H9 (cell line): ENCODE results near the gene OR9K2. TPM values are rescaled to one million over a fixed set of nuclear protein-coding genes. Genes with fewer than 3 reads are reported as not detected.
"Not testable (repeated sequence)": the region's sequence is repeated elsewhere in the genome, so short reads cannot be mapped to it uniquely, and the experiment has no call there.

ENCODE experiments used
- DNase-seq: peaks from one replicate; pipeline ENCODE4 v3.0.0-alpha.2; 2017
- H2AFZ ChIP-seq: one replicate; pipeline ENCODE4 v1.6.1; 2013; ENCODE audit warnings: mild to moderate bottlenecking, low read length, control low read depth, moderate library complexity
- H2AK5ac ChIP-seq: 2 replicates; pipeline ENCODE4 v1.6.1; 2013; ENCODE audit warnings: low read length, control low read depth, mixed read lengths; ENCODE audit not compliant: insufficient read length
- H2BK120ac ChIP-seq: one replicate; pipeline ENCODE4 v1.6.1; 2013; ENCODE audit warnings: low read depth, mild to moderate bottlenecking, low read length, control low read depth, inconsistent platforms; ENCODE audit not compliant: poor library complexity, severe bottlenecking
- H2BK12ac ChIP-seq: 2 replicates; pipeline ENCODE4 v1.6.1; 2013; ENCODE audit warnings: low read length, control low read depth, mixed read lengths, low read depth; ENCODE audit not compliant: insufficient read length
- H2BK15ac ChIP-seq: 2 replicates; pipeline ENCODE4 v1.6.1; 2013; ENCODE audit warnings: low read depth, low read length, control low read depth
- H2BK20ac ChIP-seq: one replicate; pipeline ENCODE4 v1.6.1; 2013; ENCODE audit warnings: low read depth, mild to moderate bottlenecking, low read length, control low read depth, inconsistent platforms; ENCODE audit not compliant: poor library complexity, severe bottlenecking
- H2BK5ac ChIP-seq: 2 replicates; pipeline ENCODE4 v1.6.1; 2013; ENCODE audit warnings: low read length, control low read depth, mixed read lengths; ENCODE audit not compliant: insufficient read length
- H3K14ac ChIP-seq: 2 replicates; pipeline ENCODE4 v1.6.1; 2013; ENCODE audit warnings: low read length, control low read depth; ENCODE audit not compliant: insufficient read depth
- H3K18ac ChIP-seq: 2 replicates; pipeline ENCODE4 v1.6.1; 2013; ENCODE audit warnings: low read depth, mild to moderate bottlenecking, mixed read lengths, low read length, control low read depth; ENCODE audit not compliant: insufficient read length
- H3K23ac ChIP-seq: 2 replicates; pipeline ENCODE4 v1.6.1; 2013; ENCODE audit warnings: low read length, control low read depth, mixed read lengths, low read depth; ENCODE audit not compliant: insufficient read length
- H3K23me2 ChIP-seq: 2 replicates; pipeline ENCODE4 v1.6.1; 2013; ENCODE audit warnings: low read depth, mild to moderate bottlenecking, mixed read lengths, low read length, control low read depth; ENCODE audit not compliant: insufficient read length, poor library complexity, severe bottlenecking
- H3K27ac ChIP-seq: 2 replicates; pipeline ENCODE4 v1.5.1; 2013; ENCODE audit warnings: low read length, control low read depth, mixed read lengths, low read depth; ENCODE audit not compliant: insufficient read length
- H3K27me3 ChIP-seq: 2 replicates; pipeline ENCODE4 v1.6.1; 2013; ENCODE audit warnings: low read length, control low read depth, inconsistent platforms; ENCODE audit not compliant: insufficient read depth
- H3K4ac ChIP-seq: 2 replicates; pipeline ENCODE4 v1.6.1; 2013; ENCODE audit warnings: low read depth, mild to moderate bottlenecking, control low read depth, inconsistent platforms, low read length, moderate library complexity
- H3K4me1 ChIP-seq: 2 replicates; pipeline ENCODE4 v1.6.1; 2013; ENCODE audit warnings: low read length, control low read depth, inconsistent platforms; ENCODE audit not compliant: insufficient read depth
- H3K4me2 ChIP-seq: 2 replicates; pipeline ENCODE4 v1.6.1; 2013; ENCODE audit warnings: low read length, control low read depth, mixed read lengths; ENCODE audit not compliant: insufficient read length, insufficient read depth
- H3K56ac ChIP-seq: 2 replicates; pipeline ENCODE4 v1.6.1; 2013; ENCODE audit warnings: low read depth, mild to moderate bottlenecking, mixed read lengths, low read length, control low read depth; ENCODE audit not compliant: insufficient read length
- H3K79me1 ChIP-seq: 2 replicates; pipeline ENCODE4 v1.6.1; 2013; ENCODE audit warnings: low read depth, mild to moderate bottlenecking, moderate library complexity, low read length, control low read depth, inconsistent platforms; ENCODE audit not compliant: insufficient read depth, poor library complexity, severe bottlenecking
- H3K79me2 ChIP-seq: 2 replicates; pipeline ENCODE4 v1.6.1; 2013; ENCODE audit warnings: low read length, control low read depth, inconsistent platforms; ENCODE audit not compliant: insufficient read depth
- H3K9ac ChIP-seq: 2 replicates; pipeline ENCODE4 v1.6.1; 2013; ENCODE audit warnings: low read length, control low read depth, mixed read lengths; ENCODE audit not compliant: insufficient read length; ENCODE audit errors: extremely low read depth
- H3K9me3 ChIP-seq: one replicate; pipeline ENCODE4 v1.6.1; 2013; ENCODE audit warnings: low read depth, low read length, inconsistent platforms; ENCODE audit not compliant: control insufficient read depth
- H3T11ph ChIP-seq: one replicate; pipeline ENCODE4 v1.6.1; 2013; ENCODE audit warnings: mild to moderate bottlenecking, low read length, control low read depth, inconsistent platforms
- H4K20me1 ChIP-seq: one replicate; pipeline ENCODE4 v1.6.1; 2013; ENCODE audit not compliant: control insufficient read depth, insufficient read length, insufficient read depth
- H4K5ac ChIP-seq: 2 replicates; pipeline ENCODE4 v1.6.1; 2013; ENCODE audit warnings: low read depth, mild to moderate bottlenecking, mixed read lengths, low read length, control low read depth; ENCODE audit not compliant: insufficient read length
- H4K8ac ChIP-seq: replicated peaks from 2 replicates; pipeline ENCODE4 v1.6.1; 2013; ENCODE audit warnings: low read length, control low read depth, mixed read lengths, low read depth; ENCODE audit not compliant: insufficient read length
- H4K91ac ChIP-seq: 2 replicates; pipeline ENCODE4 v1.6.1; 2013; ENCODE audit warnings: low read depth, mild to moderate bottlenecking, moderate library complexity, mixed read lengths, low read length, control low read depth; ENCODE audit not compliant: insufficient read length
- H3K27ac Mint-ChIP-seq, 3 experiments: 2 replicates in 2 of 3; 3 replicates in 1 of 3; pipeline ENCODE4 v1.8.0; 2020 to 2021; ENCODE audit warnings: mixed read lengths in 3 of 3, mild to moderate bottlenecking in 1 of 3, moderate library complexity in 1 of 3
- H3K27me3 Mint-ChIP-seq: 2 replicates; pipeline ENCODE4 v1.8.0; 2021; ENCODE audit warnings: low read depth, mild to moderate bottlenecking, moderate library complexity, mixed read lengths
- H3K36me3 Mint-ChIP-seq, 3 experiments: 2 replicates in 2 of 3; 3 replicates in 1 of 3; pipeline ENCODE4 v1.8.0; 2020 to 2021; ENCODE audit warnings: low read depth in 3 of 3, mixed read lengths in 3 of 3; ENCODE audit not compliant: insufficient read depth in 1 of 3
- H3K4me1 Mint-ChIP-seq, 2 experiments: 2 replicates each; pipeline ENCODE4 v1.8.0; 2020; ENCODE audit warnings: mixed read lengths in 2 of 2
- H3K4me3 Mint-ChIP-seq, 2 experiments: 2 replicates in 1 of 2; 3 replicates in 1 of 2; pipeline ENCODE4 v1.8.0; 2020 to 2021; ENCODE audit warnings: mild to moderate bottlenecking in 2 of 2, mixed read lengths in 2 of 2, moderate library complexity in 1 of 2
- H3K9me3 Mint-ChIP-seq, 2 experiments: 2 replicates in 1 of 2; 3 replicates in 1 of 2; pipeline ENCODE4 v1.8.0; 2020; ENCODE audit warnings: mild to moderate bottlenecking in 2 of 2, mixed read lengths in 2 of 2, moderate library complexity in 1 of 2
- CTCF ChIP-seq: fragments of 200-600 bp; sonication (generic); conservative IDR thresholded peaks from 3 replicates; pipeline ENCODE4 v1.8.0; 2021; ENCODE audit warnings: antibody characterized with exemption, mild to moderate bottlenecking
- WGBS: extraction: QIAGEN DNeasy Blood & Tissue Kit; methylation state at CpG from one replicate; pipeline ENCODE4 v1.1.7; 2013; ENCODE audit warnings: missing lambda C conversion rate, low lambda C conversion rate, mixed read lengths; ENCODE audit not compliant: insufficient read length; ENCODE audit errors: extremely low coverage; 5-methylcytosine and 5-hydroxymethylcytosine counted together
- total RNA-seq: library from RNA; stranded (reverse); gene quantifications from 2 replicates; pipeline ENCODE4 v1.2.1, GENCODE V29; 2021

The OR9K2 gene
- total RNA-seq, 1 experiment from 2014 or later: not detected

- no peak overlapping the region for H2AK5ac ChIP-seq
- no peaks in the 10 kb centered on the region; a peak in 1 of 7 replicates for H3K36me3 Mint-ChIP-seq
- no peak for DNase-seq
- peak; percentile 11; the same call in 1 of the 3 replicates for TF ChIP-seq CTCF
- H3K79me2 ChIP-seq: no peaks in the 10 kb centered on the region
- no peak overlapping the region for H3K4ac ChIP-seq
- H3K9ac ChIP-seq: no peak overlapping the region
- H3K9me3 Mint-ChIP-seq: no peaks in the 10 kb centered on the region; a peak in 2 of 5 replicates
- no peak overlapping the region for H3K4me3 Mint-ChIP-seq
- WGBS: no CpG with 5 or more reads among the region's 1 CpG
- peaks cover 5% of the 10 kb centered on the region for H3K27me3 Mint-ChIP-seq
- no peaks in the 10 kb centered on the region for H3K79me1 ChIP-seq
- H3K27me3 ChIP-seq: no peaks in the 10 kb centered on the region
- H2BK12ac ChIP-seq: no peak overlapping the region
- no peak overlapping the region for H3K27ac ChIP-seq
- H2BK120ac ChIP-seq: no peak overlapping the region
- H3K56ac ChIP-seq: no peak overlapping the region
- H3K4me1 ChIP-seq: no peaks in the 10 kb centered on the region
- H3K4me2 ChIP-seq: no peak overlapping the region
- H4K20me1 ChIP-seq: no peaks in the 10 kb centered on the region
- H2AFZ ChIP-seq: no peak overlapping the region
- no peak overlapping the region for H4K8ac ChIP-seq
- H4K91ac ChIP-seq: no peak overlapping the region
- no peak overlapping the region for H3T11ph ChIP-seq
- H2BK20ac ChIP-seq: no peak overlapping the region
- H2BK15ac ChIP-seq: no peak overlapping the region
- H3K23ac ChIP-seq: no peak overlapping the region
- no peak overlapping the region for H3K18ac ChIP-seq
- no peak overlapping the region for H3K14ac ChIP-seq
- no peaks in the 10 kb centered on the region for H3K9me3 ChIP-seq
- no peak overlapping the region for H2BK5ac ChIP-seq
- H4K5ac ChIP-seq: no peak overlapping the region
- no peaks in the 10 kb centered on the region for H3K4me1 Mint-ChIP-seq
- H3K27ac Mint-ChIP-seq: no peak overlapping the region
- H3K23me2 ChIP-seq: no peaks in the 10 kb centered on the region
Measured at GRCh38 chr12:55143566-55143870, 17.3 kb downstream of the OR9K2 start.

DNA sequence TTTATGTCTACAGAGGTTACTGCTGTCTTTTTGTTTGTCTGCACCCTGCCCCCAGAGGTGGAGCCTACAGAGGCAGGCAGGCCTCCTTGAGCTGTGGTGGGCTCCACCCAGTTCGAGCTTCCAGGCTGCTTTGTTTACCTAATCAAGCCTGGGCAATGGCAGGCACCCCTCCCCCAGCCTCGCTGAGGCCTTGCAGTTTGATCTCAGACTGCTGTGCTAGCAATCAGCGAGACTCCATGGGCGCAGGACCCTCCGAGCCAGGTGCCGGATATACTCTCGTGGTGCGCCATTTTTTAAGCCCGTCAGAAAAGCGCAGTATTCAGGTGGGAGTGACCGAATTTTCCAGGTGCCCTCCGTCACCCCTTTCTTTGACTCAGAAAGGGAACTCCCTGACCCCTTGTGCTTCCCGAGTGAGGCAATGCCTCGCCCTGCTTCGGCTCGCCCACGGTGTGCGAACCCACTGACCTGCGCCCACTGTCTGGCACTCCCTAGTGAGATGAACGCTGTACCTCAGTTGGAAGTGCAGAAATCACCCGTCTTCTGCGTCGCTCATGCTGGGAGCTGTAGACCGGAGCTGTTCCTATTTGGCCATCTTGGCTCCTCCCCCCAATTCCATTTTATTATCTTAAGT lies 40.9 kb downstream of the OR9K2 start:
- H3K18ac ChIP-seq: peak overlapping the region; percentile 79
- not testable (repeated sequence) for H2AK5ac ChIP-seq, H3K9ac ChIP-seq, H3K23ac ChIP-seq, H3K27me3 Mint-ChIP-seq, H3K27me3 ChIP-seq, H4K5ac ChIP-seq, H2BK12ac ChIP-seq, H3K4ac ChIP-seq, H3K14ac ChIP-seq, H3K9me3 ChIP-seq, H3K79me1 ChIP-seq, H4K20me1 ChIP-seq, H4K8ac ChIP-seq, H3K4me1 ChIP-seq, H4K91ac ChIP-seq, H2BK15ac ChIP-seq, H3K79me2 ChIP-seq, H3K9me3 Mint-ChIP-seq, H2AFZ ChIP-seq, H2BK5ac ChIP-seq, H3K23me2 ChIP-seq, H3K36me3 Mint-ChIP-seq, H3K4me1 Mint-ChIP-seq, H2BK20ac ChIP-seq, H3K27ac ChIP-seq, H3T11ph ChIP-seq, H3K56ac ChIP-seq, H3K4me2 ChIP-seq
- peak overlapping the region in 1 of 2 experiments; percentile 12; a peak in 1 of 5 replicates for H3K4me3 Mint-ChIP-seq
- peak overlapping the region; percentile 93 for H2BK120ac ChIP-seq
- no CpG with 5 or more reads among the region's 24 CpGs for WGBS
- H3K27ac Mint-ChIP-seq: peak overlapping the region in 2 of 3 experiments; percentile 87 to 94; a peak in 5 of 7 replicates
- DNase-seq: peak; percentile 54
